Body of pancreas (tissue), 4 donors: ENCODE data around the gene ERC1. TPM values are rescaled to one million over a fixed set of nuclear protein-coding genes. Genes with fewer than 3 reads are reported as not detected.

Experiments used
- ATAC-seq: fragments of 150-250 bp; one replicate; pipeline ENCODE4 v1.9.1; 2016
- DNase-seq, 4 donors: peaks; one replicate each; pipeline ENCODE4 v3.0.0-alpha.2; 2019
- H3K27ac ChIP-seq, 4 donors: fragments of 200-600 bp; sonication (generic); 1 replicate in 3 of 4; 2 replicates in 1 of 4; pipeline versions ENCODE4 v1.5.1 to v1.6.1; 2016 to 2019; ENCODE audit warnings: mild to moderate bottlenecking in 1 of 4, mixed read lengths in 1 of 4, moderate library complexity in 1 of 4
- H3K27me3 ChIP-seq, 2 donors: fragments of 200-600 bp; sonication (generic); one replicate each; pipeline ENCODE4 v1.6.0; 2016; ENCODE audit warnings: mild to moderate bottlenecking in 1 of 2
- H3K36me3 ChIP-seq, 2 donors: fragments of 200-600 bp; sonication (generic); replicated peaks in 1 of 2; 2 replicates each; pipeline ENCODE4 v1.5.1; 2016; ENCODE audit warnings: low read depth in 2 of 2; ENCODE audit not compliant: insufficient read depth in 1 of 2
- H3K4me1 ChIP-seq: fragments of 200-600 bp; sonication (generic); one replicate; pipeline ENCODE4 v1.6.0; 2016
- H3K4me3 ChIP-seq, 2 donors: fragments of 200-600 bp; sonication (generic); 1 replicate in 1 of 2; 2 replicates in 1 of 2; pipeline ENCODE4 v1.5.1; 2016 to 2019
- H3K9me3 ChIP-seq, 3 donors: fragments of 200-600 bp; sonication (generic); 1 replicate in 2 of 3; 2 replicates in 1 of 3; pipeline ENCODE4 v1.5.1; 2016
- CTCF ChIP-seq, 7 experiments: fragments of 450-650 bp in 4 of 7; fragments of 200-600 bp in 3 of 7; sonication (generic) in 3 of 7; IDR thresholded peaks; one replicate each; pipeline ENCODE4 v1.5.1; 2016 to 2019; ENCODE audit warnings: antibody characterized with exemption in 7 of 7
- POLR2A ChIP-seq, 3 donors: fragments of 450-650 bp; IDR thresholded peaks; one replicate each; pipeline ENCODE4 v1.6.1; 2016; ENCODE audit warnings: antibody characterized with exemption in 3 of 3, mild to moderate bottlenecking in 2 of 3
- WGBS, 2 donors: methylation state at CpG; one replicate each; pipeline ENCODE4 v1.1.5; 2017; 5-methylcytosine and 5-hydroxymethylcytosine counted together
- intact Hi-C: fragments of 100-400 bp; cut with DNase I; formaldehyde crosslinking; loops from one replicate; pipeline ENCODE4 v1.15.1; 2023
- total RNA-seq, 2 donors: library from RNA; depleted of rRNA; stranded (reverse); fragments of >200 nt; gene quantifications; one replicate each; pipeline ENCODE4 v1.1.0, GENCODE V29; 2016

ERC1 gene
- total RNA-seq, 2 donors from 2014 or later = 20.8 to 29.0 TPM

DNA sequence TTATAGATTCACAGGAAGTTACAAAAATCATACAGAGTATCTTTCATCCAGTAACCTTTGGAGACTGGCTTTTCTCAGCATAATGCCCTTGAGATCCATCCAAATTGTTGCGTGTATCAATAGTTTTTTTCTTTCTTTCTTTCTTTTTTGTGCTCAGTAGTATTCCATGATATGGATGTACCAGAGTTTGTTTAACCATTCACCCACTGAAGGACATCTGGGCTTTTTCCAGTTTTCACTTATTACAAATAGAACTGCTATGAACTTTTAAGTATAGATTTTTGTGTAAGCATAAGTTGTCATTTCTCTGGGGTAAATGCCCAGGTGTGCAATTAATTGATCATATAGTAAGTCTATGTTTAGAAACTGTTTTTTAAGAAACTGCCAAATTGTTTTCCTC, 524.0 kb downstream of the ERC1 start:
- intact Hi-C loops = no loop called here
- H3K27me3 ChIP-seq = no peaks in the 10 kb centered on the region
- 92 to 93% methylated on average over 1 of the region's 1 CpG for WGBS, 2 donors
- no peak overlapping the region for H3K27ac ChIP-seq
- DNase-seq = no peak
- ATAC-seq = no peak
- no peaks in the 10 kb centered on the region for H3K9me3 ChIP-seq
- H3K36me3 ChIP-seq = no peaks in the 10 kb centered on the region
- H3K4me1 ChIP-seq = peaks cover 8% of the 10 kb centered on the region
- H3K4me3 ChIP-seq = no peak overlapping the region
- TF ChIP-seq CTCF (IDR thresholded peaks at IDR 0.05) (no peak), POLR2A (IDR thresholded peaks at IDR 0.05) (no peak)

GRCh38 chr12:1515428-1515827, 524.4 kb downstream of the ERC1 start:
- peaks cover 8% of the 10 kb centered on the region for H3K4me1 ChIP-seq
- H3K9me3 ChIP-seq = no peaks in the 10 kb centered on the region
- no peaks in the 10 kb centered on the region for H3K27me3 ChIP-seq
- no peak overlapping the region for H3K4me3 ChIP-seq
- intact Hi-C loops = no loop called here
- no peak overlapping the region for H3K27ac ChIP-seq
- 94 to 96% methylated on average over 1 of the region's 1 CpG for WGBS, 2 donors
- ATAC-seq (no peak), DNase-seq (no peak)
- H3K36me3 ChIP-seq = no peaks in the 10 kb centered on the region
- TF ChIP-seq CTCF (IDR thresholded peaks at IDR 0.05) (no peak), POLR2A (IDR thresholded peaks at IDR 0.05) (no peak)

GRCh38 chr12:1517007-1517406, 526.0 kb downstream of the ERC1 start:
- H3K27ac ChIP-seq = no peak overlapping the region
- H3K27me3 ChIP-seq = no peaks in the 10 kb centered on the region
- DNase-seq (no peak), ATAC-seq (no peak)
- intact Hi-C loops = no loop called here
- H3K4me1 ChIP-seq = peaks cover 8% of the 10 kb centered on the region
- H3K9me3 ChIP-seq = no peaks in the 10 kb centered on the region
- no peak overlapping the region for H3K4me3 ChIP-seq
- TF ChIP-seq CTCF (IDR thresholded peaks at IDR 0.05) (no peak), POLR2A (IDR thresholded peaks at IDR 0.05) (no peak)
- 29 to 38% methylated on average over 2 of the region's 2 CpGs for WGBS, 2 donors
- H3K36me3 ChIP-seq = no peaks in the 10 kb centered on the region

- H3K4me1 ChIP-seq = peaks cover 8% of the 10 kb centered on the region
- ATAC-seq (no peak), DNase-seq (no peak)
- intact Hi-C loops = no loop called here
- H3K9me3 ChIP-seq = no peaks in the 10 kb centered on the region
- H3K27ac ChIP-seq = no peak overlapping the region
- no peaks in the 10 kb centered on the region for H3K36me3 ChIP-seq
- WGBS, 2 donors = 86 to 87% methylated on average over 8 of the region's 8 CpGs
- no peak overlapping the region for H3K4me3 ChIP-seq
- TF ChIP-seq POLR2A (IDR thresholded peaks at IDR 0.05) (no peak), CTCF (IDR thresholded peaks at IDR 0.05) (no peak)
- H3K27me3 ChIP-seq = no peaks in the 10 kb centered on the region
Observed at GRCh38 chr12:1517734-1518525, 526.9 kb downstream of the ERC1 start.
